Aorta (tissue), 5 donors: ENCODE measurements around the gene POLR1A. TPM values are rescaled to one million over a fixed set of nuclear protein-coding genes. Genes with fewer than 3 reads are reported as not detected.

Experiments used
- ATAC-seq: fragments of 200-7000 bp; cut with Tn5 transposase; one replicate; pipeline ENCODE4 v1.9.1; 2022; ENCODE audit warnings: moderate library complexity; ENCODE audit not compliant: low FRiP score
- DNase-seq, 2 donors: peaks; one replicate each; pipeline ENCODE4 v3.0.0-alpha.2; 2020
- H3K27ac ChIP-seq, 2 donors: one replicate each; pipeline ENCODE4 v1.5.1; 2013; ENCODE audit warnings: low read length in 2 of 2, mild to moderate bottlenecking in 2 of 2, moderate library complexity in 2 of 2, control low read depth in 1 of 2, inconsistent platforms in 1 of 2, low read depth in 1 of 2
- H3K27me3 ChIP-seq, 2 donors: one replicate each; pipeline ENCODE4 v1.6.1; 2013; ENCODE audit warnings: control low read depth in 1 of 2, low read length in 1 of 2, mild to moderate bottlenecking in 1 of 2, moderate library complexity in 1 of 2; ENCODE audit not compliant: insufficient read depth in 2 of 2, control insufficient read depth in 1 of 2
- H3K36me3 ChIP-seq, 2 donors: one replicate each; pipeline ENCODE4 v1.6.1; 2013; ENCODE audit warnings: control low read depth in 1 of 2, low read length in 1 of 2, mild to moderate bottlenecking in 1 of 2; ENCODE audit not compliant: insufficient read depth in 2 of 2, control insufficient read depth in 1 of 2
- H3K4me1 ChIP-seq, 2 donors: one replicate each; pipeline ENCODE4 v1.6.1; 2013; ENCODE audit warnings: low read length in 2 of 2, control low read depth in 1 of 2, mild to moderate bottlenecking in 1 of 2, moderate library complexity in 1 of 2; ENCODE audit not compliant: insufficient read depth in 2 of 2, control insufficient read depth in 1 of 2
- H3K4me3 ChIP-seq, 2 donors: one replicate each; pipeline ENCODE4 v1.5.1; 2013; ENCODE audit warnings: low read length in 2 of 2, control low read depth in 1 of 2, mild to moderate bottlenecking in 1 of 2
- H3K9me3 ChIP-seq: one replicate; pipeline ENCODE4 v1.6.1; 2013; ENCODE audit warnings: mild to moderate bottlenecking, low read length; ENCODE audit not compliant: control insufficient read depth
- WGBS, 2 donors: extraction: QIAGEN DNeasy Blood & Tissue Kit; methylation state at CpG; one replicate each; pipeline ENCODE4 v1.1.7; 2013; 5-methylcytosine and 5-hydroxymethylcytosine counted together
- intact Hi-C, 2 donors: fragments of 100-400 bp; cut with DNase I; formaldehyde crosslinking; loops; one replicate each; pipeline versions ENCODE4 v1.14.2 to v1.15.0; 2022
- polyA plus RNA-seq, 2 donors: library from polyadenylated mRNA; stranded (reverse); fragments of 200-250 nt; gene quantifications; one replicate each; pipeline ENCODE4 v1.2.3, GENCODE V29; 2013
- total RNA-seq, 2 donors: library from RNA; stranded (reverse); fragmentation: NEBNext Ultra II Directional; extraction: Animal tissue kit (Norgen Biotek cat#: 25700); gene quantifications; one replicate each; pipeline ENCODE4 v1.2.1, GENCODE V29; 2021
- donor health status: healthy with polysubstance abuse.
- donor health status: Bipolar disorder and iron deficiency.
- donor health status: DM: no; HTN: no; CAD: no.
- donor health status: DM: no; HTN: no; CAD: no.
- donor health status: DM: yes; HTN: yes; CAD: no.

Gene POLR1A
- total and polyA plus RNA-seq, 4 donors, result 1.4 to 31.5 (median 16.4) TPM

DNA sequence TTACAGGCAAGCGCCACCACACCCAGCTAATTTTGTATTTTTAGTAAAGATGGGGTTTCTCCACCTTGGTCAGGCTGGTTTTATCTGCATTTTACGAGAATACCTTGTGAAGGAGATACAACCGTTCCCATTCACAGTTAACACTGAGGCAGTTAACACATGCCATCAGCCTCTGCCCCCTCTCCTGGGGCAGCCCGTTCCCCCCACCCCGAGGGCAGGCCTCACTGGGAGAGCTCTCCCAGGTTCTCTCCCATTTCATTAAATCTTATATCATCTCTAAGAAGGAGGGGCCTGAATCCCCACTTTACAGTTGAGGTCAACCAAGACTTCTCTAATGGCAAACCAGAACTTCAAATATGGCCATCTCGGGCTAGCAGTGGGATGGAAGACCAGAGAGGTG lies 121.9 kb downstream of the POLR1A start:
- Histone ChIP-seq H3K9me3 (no peaks in the 10 kb centered on the region), H3K4me1 (peaks cover 0 to 5% of the 10 kb centered on the region in 2 donors), H3K27ac (no peak overlapping the region), H3K36me3 (no peaks in the 10 kb centered on the region), H3K4me3 (no peak overlapping the region), H3K27me3 (no peaks in the 10 kb centered on the region)
- DNase-seq (no peak), ATAC-seq (no peak)
- WGBS, 2 donors, result 92 to 93% methylated on average over 6 of the region's 6 CpGs
- intact Hi-C loops, result no loop called here

DNA sequence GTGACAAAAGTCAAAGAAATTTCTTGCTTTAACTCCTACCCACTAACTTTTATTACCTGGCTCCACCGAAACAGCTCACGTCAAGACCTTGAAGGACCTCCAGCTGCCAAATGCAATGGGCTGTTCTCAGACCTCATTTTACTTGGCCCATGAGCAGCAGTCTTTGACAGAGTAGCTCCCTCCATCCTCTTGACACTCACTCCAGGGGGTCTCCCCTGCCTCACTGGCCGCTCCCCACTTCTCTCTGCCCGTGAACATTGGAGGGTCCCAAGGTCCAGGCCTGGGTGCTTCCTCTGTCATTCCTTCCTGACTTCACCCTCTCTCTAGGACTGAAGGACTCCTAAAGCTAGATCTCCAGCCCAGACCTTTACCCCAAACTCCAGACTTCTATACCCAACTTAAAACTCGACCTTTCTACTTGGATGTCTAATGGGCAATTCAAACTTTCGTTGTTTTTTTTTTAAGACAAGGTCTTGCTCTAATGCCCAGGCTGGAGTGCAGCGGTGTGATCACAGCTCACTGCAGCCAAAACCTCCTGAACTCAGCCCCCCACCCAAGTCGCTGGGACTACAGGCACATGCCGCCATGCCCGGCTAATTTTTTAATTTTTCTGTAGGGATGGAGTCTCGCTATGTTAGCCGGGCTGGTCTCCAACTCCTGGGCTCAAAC lies 124.0 kb downstream of the POLR1A start:
- 88 to 93% methylated on average over 12 of the region's 12 CpGs for WGBS, 2 donors
- Histone ChIP-seq H3K27me3 (no peaks in the 10 kb centered on the region), H3K4me3 (no peak overlapping the region), H3K36me3 (no peaks in the 10 kb centered on the region), H3K9me3 (no peaks in the 10 kb centered on the region), H3K4me1 (peaks cover 0 to 5% of the 10 kb centered on the region in 2 donors), H3K27ac (no peak overlapping the region)
- ATAC-seq (no peak), DNase-seq (no peak)
- intact Hi-C loops, result no loop called here

DNA sequence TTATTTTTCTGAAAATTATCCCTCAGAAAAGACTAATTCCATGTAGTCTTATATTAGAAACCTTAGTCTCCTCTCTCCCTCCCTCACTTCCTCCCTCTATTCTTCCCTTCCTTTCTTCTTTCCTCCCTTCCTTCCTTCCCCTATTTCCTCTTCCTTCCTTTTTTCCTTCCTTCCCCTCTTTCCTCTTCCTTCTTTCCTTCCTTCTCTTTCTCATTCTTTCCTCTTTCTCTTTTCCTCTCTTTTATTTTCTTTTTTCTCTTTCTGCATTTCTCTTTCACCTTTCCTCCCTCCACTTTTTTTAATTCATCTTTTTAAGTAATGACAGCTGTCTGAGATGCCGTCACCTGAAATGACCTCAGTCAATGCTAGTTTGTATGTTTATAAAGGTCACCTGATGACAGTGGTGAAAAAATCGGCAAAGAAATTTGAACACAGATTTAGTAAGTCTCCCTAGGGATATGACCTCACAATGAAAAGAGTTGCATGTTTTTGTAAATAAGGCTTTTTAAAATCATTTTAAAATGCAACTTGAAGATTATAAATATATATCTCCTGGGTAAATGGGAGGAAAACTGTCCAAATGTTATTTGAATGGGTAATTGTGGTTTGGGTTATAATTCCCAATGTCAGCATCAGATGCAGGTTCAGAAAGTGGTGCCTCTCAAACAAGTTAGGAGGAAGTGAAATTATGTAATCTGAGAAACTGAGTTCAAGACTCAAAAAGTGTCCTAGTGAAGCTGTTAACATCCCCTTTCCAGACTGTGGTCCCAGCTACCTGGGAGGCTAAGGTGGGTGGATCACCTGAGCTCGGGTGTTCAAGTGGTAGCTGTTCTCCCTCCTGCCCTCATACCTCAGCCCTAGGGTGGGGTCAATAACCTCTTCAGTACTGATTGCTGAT lies 126.6 kb downstream of the POLR1A start:
- Histone ChIP-seq H3K36me3 (no peaks in the 10 kb centered on the region), H3K4me1 (peaks cover 0 to 5% of the 10 kb centered on the region in 2 donors), H3K27ac (no peak overlapping the region), H3K4me3 (no peak overlapping the region), H3K9me3 (no peaks in the 10 kb centered on the region), H3K27me3 (no peaks in the 10 kb centered on the region)
- intact Hi-C loops, result no loop called here
- ATAC-seq (no peak), DNase-seq (no peak)
- WGBS, 2 donors, result 55 to 61% methylated on average over 3 of the region's 3 CpGs

DNA sequence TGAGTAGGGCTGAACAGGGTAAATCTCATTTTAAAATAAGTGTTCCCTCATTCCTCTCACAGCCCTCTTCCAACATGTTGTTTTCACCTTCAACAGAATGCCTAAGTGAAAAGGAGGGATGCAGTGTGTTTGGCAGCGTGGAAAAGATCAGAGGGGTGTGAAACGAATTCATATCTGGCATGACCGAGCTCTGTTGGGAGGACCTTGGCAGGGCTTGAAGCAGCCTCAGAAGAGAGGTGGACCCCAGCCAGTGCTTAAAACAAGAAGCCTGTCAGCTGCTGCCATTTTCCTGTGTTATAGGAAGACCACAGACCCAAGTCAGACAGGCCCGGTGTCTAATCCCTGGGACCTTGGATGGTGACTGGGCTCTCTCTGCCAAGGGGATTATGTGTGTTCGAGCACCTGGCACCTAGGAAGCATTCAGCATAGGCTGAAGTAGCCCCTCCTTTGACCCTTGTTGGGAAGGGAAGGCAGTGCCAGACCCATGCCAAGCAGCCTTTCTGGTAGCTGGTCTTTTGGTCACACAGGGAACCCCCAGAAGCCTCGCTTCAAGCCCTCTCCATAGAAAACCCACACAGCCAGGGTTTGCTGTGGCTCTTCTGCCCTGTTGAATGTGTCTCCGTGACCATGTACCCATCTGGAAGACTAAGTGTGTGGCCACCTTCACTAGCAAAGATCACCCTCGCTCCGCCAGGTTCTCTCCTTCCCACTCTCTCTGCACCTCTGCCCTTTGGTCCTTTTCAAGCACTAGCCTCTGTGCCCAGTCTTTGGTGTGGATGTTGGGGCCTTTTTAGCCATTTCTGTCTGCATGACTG lies 129.4 kb downstream of the POLR1A start:
- no peak for ATAC-seq
- H3K27ac ChIP-seq, result no peak overlapping the region
- H3K36me3 ChIP-seq, result no peaks in the 10 kb centered on the region
- no peak overlapping the region for H3K4me3 ChIP-seq
- H3K9me3 ChIP-seq, result no peaks in the 10 kb centered on the region
- WGBS, 2 donors, result 57 to 62% methylated on average over 9 of the region's 9 CpGs
- H3K4me1 ChIP-seq, result peaks cover 0 to 5% of the 10 kb centered on the region in 2 donors
- intact Hi-C loops, result no loop called here
- no peaks in the 10 kb centered on the region for H3K27me3 ChIP-seq
- DNase-seq, result peak in 1 of 2 donors; percentile 27

DNA sequence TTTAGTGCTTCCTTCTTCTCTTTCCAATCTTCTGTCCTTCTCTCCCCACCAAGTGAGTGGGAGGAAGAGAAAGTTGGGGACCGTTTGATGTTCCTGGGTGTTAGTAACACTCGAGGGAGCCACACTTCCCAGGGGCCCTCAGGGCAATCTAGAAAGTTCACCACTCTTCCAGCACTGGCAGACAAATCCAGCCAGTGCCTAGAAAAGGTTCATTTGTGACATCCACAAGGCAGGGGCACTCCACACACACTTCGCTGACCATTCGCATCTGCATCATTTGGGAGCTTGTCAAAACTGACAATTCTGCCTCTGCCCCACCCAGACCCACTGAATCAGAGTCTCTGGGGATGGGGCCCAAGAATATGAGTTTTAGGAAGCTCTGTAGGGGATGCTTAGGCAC lies 130.1 kb downstream of the POLR1A start:
- no peaks in the 10 kb centered on the region for H3K9me3 ChIP-seq
- 68 to 71% methylated on average over 4 of the region's 4 CpGs for WGBS, 2 donors
- no peak for ATAC-seq
- no peak for DNase-seq
- intact Hi-C loops, result no loop called here
- H3K27ac ChIP-seq, result no peak overlapping the region
- no peaks in the 10 kb centered on the region for H3K27me3 ChIP-seq
- no peak overlapping the region for H3K4me3 ChIP-seq
- H3K36me3 ChIP-seq, result no peaks in the 10 kb centered on the region
- H3K4me1 ChIP-seq, result peaks cover 0 to 5% of the 10 kb centered on the region in 2 donors

DNA sequence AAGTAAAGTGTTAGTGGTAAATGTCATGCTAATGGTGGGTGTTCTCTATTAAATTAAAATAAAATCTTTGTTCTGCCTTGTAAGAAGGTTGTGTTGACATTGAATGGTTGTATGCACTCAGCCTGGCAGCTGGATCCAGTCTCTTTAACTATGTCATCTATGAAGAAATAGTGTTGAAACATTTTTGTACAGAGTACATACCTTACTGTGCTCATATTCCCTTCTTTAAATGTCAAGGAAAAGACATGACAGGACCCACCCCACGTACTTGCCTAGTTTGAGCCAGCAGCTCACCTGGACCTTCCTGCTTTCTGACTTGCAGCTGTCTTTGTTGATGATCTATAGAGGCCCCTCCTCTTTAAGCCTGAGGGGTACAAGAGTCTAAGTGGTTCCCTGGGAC lies 131.3 kb downstream of the POLR1A start:
- DNase-seq (no peak), ATAC-seq (no peak)
- Histone ChIP-seq H3K9me3 (no peaks in the 10 kb centered on the region), H3K36me3 (no peaks in the 10 kb centered on the region), H3K27ac (no peak overlapping the region), H3K27me3 (no peaks in the 10 kb centered on the region), H3K4me3 (no peak overlapping the region), H3K4me1 (peaks cover 0 to 5% of the 10 kb centered on the region in 2 donors)
- WGBS, 2 donors, result 92 to 94% methylated on average over 1 of the region's 1 CpG
- intact Hi-C loops, result no loop called here

GRCh38 chr2:85972355-85972754 lies 133.3 kb downstream of the POLR1A start:
- Histone ChIP-seq H3K9me3 (no peaks in the 10 kb centered on the region), H3K27ac (no peak overlapping the region), H3K4me1 (no peaks in the 10 kb centered on the region), H3K4me3 (no peak overlapping the region), H3K36me3 (no peaks in the 10 kb centered on the region), H3K27me3 (no peaks in the 10 kb centered on the region)
- DNase-seq (no peak), ATAC-seq (no peak)
- intact Hi-C loops, result no loop called here
- 63 to 67% methylated on average over 1 of the region's 1 CpG for WGBS, 2 donors

DNA sequence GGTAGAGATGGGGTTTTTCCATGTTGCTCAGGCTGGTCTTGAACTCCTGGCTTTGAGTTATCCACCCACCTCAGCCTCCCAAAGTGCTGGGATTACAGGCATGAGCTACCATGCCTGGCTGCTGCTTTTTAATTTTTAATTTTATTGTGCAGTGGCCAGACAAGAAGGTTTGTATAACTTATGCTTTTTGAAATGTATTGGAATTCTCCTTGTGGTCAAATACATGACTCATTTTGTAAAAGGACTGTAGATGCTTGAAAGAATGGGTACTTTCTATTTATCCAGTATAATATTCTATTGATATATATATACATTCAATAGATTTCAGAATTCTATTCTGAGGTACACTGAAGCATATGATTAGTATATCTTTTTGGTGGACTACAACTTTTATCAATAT lies 134.3 kb downstream of the POLR1A start:
- Histone ChIP-seq H3K4me1 (no peaks in the 10 kb centered on the region), H3K27ac (no peak overlapping the region), H3K4me3 (no peak overlapping the region), H3K27me3 (no peaks in the 10 kb centered on the region), H3K36me3 (no peaks in the 10 kb centered on the region), H3K9me3 (no peaks in the 10 kb centered on the region)
- DNase-seq (no peak), ATAC-seq (no peak)
- intact Hi-C loops, result no loop called here
